WERI-Rb-1 (cell line): ENCODE data around the gene MAP3K14.
A peak's percentile ranks its signal among the peaks of the same experiment; 100 is the strongest.

ENCODE experiments used
- DNase-seq: peaks from one replicate; pipeline ENCODE4 v3.0.0-alpha.2; 2020
- H3K27ac ChIP-seq: fragments of 250-450 bp; sonication (Bioruptor Pico); 2 replicates; pipeline ENCODE4 v1.5.1; 2020; ENCODE audit warnings: mild to moderate bottlenecking, moderate library complexity
- H3K27me3 ChIP-seq: fragments of 250-450 bp; sonication (Bioruptor Pico); 2 replicates; pipeline ENCODE4 v1.5.1; 2021; ENCODE audit warnings: mild to moderate bottlenecking, low read depth, moderate library complexity; ENCODE audit not compliant: insufficient read depth, severe bottlenecking
- H3K36me3 ChIP-seq: fragments of 250-450 bp; sonication (Bioruptor Pico); 2 replicates; pipeline ENCODE4 v1.5.1; 2020; ENCODE audit warnings: mild to moderate bottlenecking, moderate library complexity
- H3K4me3 ChIP-seq: 2 replicates; pipeline ENCODE4 v1.5.1; 2011; ENCODE audit warnings: low read depth, mild to moderate bottlenecking, control low read depth, low read length
- H3K9me3 ChIP-seq: fragments of 250-450 bp; sonication (Bioruptor Pico); 2 replicates; pipeline ENCODE4 v1.5.1; 2021; ENCODE audit warnings: mild to moderate bottlenecking, moderate library complexity; ENCODE audit not compliant: severe bottlenecking
- CTCF ChIP-seq: IDR thresholded peaks from 2 replicates; pipeline ENCODE4 v1.5.1; 2011; ENCODE audit warnings: low read depth, mild to moderate bottlenecking, control low read depth, inconsistent platforms, low read length

MAP3K14 gene

GRCh38 chr17:45227926-45228762 is 88.7 kb downstream of the MAP3K14 start:
- DNase-seq, result no peak
- H3K4me3 ChIP-seq, result no peak overlapping the region

DNA sequence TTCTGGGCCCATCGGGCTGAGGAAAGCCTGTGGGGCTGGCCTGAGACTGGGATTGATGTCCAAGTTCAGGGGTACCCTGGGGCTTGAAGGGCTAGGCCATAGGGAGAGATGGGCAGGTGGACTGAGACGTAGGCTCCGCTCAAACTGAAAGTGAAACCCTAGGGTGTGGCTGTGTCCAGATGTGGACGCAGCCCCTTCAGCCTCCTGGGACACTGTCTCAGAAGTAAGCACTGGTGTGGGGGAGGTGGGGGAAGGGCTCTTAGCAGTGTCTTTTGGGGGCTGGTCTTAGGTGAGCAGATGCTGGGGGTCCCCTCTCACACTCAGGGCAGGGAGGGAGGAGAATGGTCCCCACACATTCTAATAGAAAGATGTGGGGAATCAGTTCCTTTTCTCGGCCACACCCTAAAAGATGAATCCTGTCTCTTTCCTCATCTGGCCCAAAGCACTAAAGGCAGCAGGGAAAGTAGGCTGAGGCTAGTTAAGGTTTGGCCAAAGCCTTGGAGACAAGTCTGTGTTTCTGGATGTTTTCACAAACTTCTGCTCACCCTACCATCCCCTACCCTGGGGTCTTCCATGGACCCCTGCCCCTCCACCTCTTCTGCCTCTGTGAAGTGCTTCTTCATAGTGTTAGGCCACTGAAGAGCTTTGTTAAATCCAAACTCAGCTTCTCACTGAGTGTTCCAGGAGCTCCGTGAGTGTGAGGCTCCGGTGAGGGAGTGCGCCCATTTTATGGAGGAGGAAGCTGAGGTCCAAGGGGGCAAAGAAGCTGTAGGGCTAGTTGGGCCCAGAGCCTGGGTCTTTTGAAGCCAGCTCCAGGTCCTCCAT is 89.5 kb downstream of the MAP3K14 start:
- Histone ChIP-seq H3K27me3 (no peaks in the 10 kb centered on the region), H3K36me3 (no peaks in the 10 kb centered on the region), H3K9me3 (no peaks in the 10 kb centered on the region), H3K27ac (no peak overlapping the region), H3K4me3 (no peak overlapping the region)
- no peak for TF ChIP-seq CTCF
- no peak for DNase-seq

More at GRCh38 chr17:45227926-45228762, 88.7 kb downstream of the MAP3K14 start:
- H3K9me3 ChIP-seq, result no peaks in the 10 kb centered on the region
- no peaks in the 10 kb centered on the region for H3K27me3 ChIP-seq
- TF ChIP-seq CTCF, result no peak
- H3K36me3 ChIP-seq, result no peaks in the 10 kb centered on the region
- H3K27ac ChIP-seq, result peak overlapping the region; percentile 0

DNA sequence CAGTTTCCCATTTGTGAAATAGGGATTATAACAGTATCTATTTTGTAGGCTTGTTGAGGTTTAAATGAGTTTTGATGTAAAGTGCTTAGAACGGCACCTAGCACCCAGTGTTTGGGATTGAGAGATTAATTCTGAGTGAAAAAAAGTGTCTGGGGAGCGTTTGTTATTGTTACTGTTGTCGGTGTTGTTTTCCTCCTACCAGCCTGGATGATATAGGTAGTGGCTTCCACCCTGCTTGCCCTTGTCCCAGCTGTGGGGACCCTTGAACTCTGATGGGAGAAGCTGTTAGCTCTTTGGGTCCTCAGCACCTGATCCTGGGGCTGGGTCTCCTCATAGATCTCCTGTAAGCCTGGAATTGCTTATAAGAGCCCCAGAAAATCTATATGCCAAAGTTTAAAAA is 90.2 kb downstream of the MAP3K14 start:
- TF ChIP-seq CTCF, result no peak
- DNase-seq, result no peak
- no peak overlapping the region for H3K4me3 ChIP-seq
- H3K36me3 ChIP-seq, result no peaks in the 10 kb centered on the region
- H3K27ac ChIP-seq, result no peak overlapping the region
- no peaks in the 10 kb centered on the region for H3K9me3 ChIP-seq
- no peaks in the 10 kb centered on the region for H3K27me3 ChIP-seq

GRCh38 chr17:45225964-45226530 is 90.8 kb downstream of the MAP3K14 start:
- no peak for DNase-seq
- peaks cover 2% of the 10 kb centered on the region for H3K27me3 ChIP-seq
- no peak for TF ChIP-seq CTCF
- no peaks in the 10 kb centered on the region for H3K9me3 ChIP-seq
- H3K4me3 ChIP-seq, result no peak overlapping the region
- no peaks in the 10 kb centered on the region for H3K36me3 ChIP-seq
- H3K27ac ChIP-seq, result no peak overlapping the region

GRCh38 chr17:45225051-45225700 is 91.6 kb downstream of the MAP3K14 start:
- Histone ChIP-seq H3K27me3 (peaks cover 8% of the 10 kb centered on the region), H3K36me3 (no peaks in the 10 kb centered on the region), H3K9me3 (no peaks in the 10 kb centered on the region), H3K27ac (no peak overlapping the region), H3K4me3 (no peak overlapping the region)
- no peak for DNase-seq
- no peak for TF ChIP-seq CTCF
